Measurements from ENCODE around the gene C9. TPM values are rescaled to one million over a fixed set of nuclear protein-coding genes. Genes with fewer than 3 reads are reported as not detected.

C9 gene
- total RNA-seq, 1 donor from 2014 or later, result not detected

GRCh38 chr5:39352170-39352569 lies 12.1 kb downstream of the C9 start:
- Mint-ChIP-seq H3K4me1 (ENCODE audit: low read depth, unreplicated experiment) (no peaks in the 10 kb centered on the region), H3K36me3 (ENCODE audit: unreplicated experiment) (no peaks in the 10 kb centered on the region), H3K9me3 (ENCODE audit: unreplicated experiment) (peaks cover 2% of the 10 kb centered on the region), H3K27me3 (ENCODE audit: unreplicated experiment) (peaks cover 3% of the 10 kb centered on the region), H3K4me3 (ENCODE audit: unreplicated experiment) (no peak overlapping the region), H3K27ac (ENCODE audit: unreplicated experiment) (no peak overlapping the region)
- DNase-seq, result no peak
- no peak for TF ChIP-seq CTCF (IDR thresholded peaks at IDR 0.05; ENCODE audit: partially characterized antibody, unreplicated experiment)

GRCh38 chr5:39349484-39349883 lies 14.8 kb downstream of the C9 start:
- Mint-ChIP-seq H3K27ac (ENCODE audit: unreplicated experiment) (no peak overlapping the region), H3K9me3 (ENCODE audit: unreplicated experiment) (peaks cover 2% of the 10 kb centered on the region)
- no peak for DNase-seq

GRCh38 chr5:39342460-39342859 lies 21.8 kb downstream of the C9 start:
- no peaks in the 10 kb centered on the region for H3K36me3 Mint-ChIP-seq (ENCODE audit: unreplicated experiment)
- no peak for TF ChIP-seq CTCF (IDR thresholded peaks at IDR 0.05; ENCODE audit: partially characterized antibody, unreplicated experiment)
- no peaks in the 10 kb centered on the region for H3K9me3 Mint-ChIP-seq (ENCODE audit: unreplicated experiment)
- no peaks in the 10 kb centered on the region for H3K4me1 Mint-ChIP-seq (ENCODE audit: low read depth, unreplicated experiment)
- no peak overlapping the region for H3K27ac Mint-ChIP-seq (ENCODE audit: unreplicated experiment)
- peaks cover 1% of the 10 kb centered on the region for H3K27me3 Mint-ChIP-seq (ENCODE audit: unreplicated experiment)
- no peak for DNase-seq
- H3K4me3 Mint-ChIP-seq (ENCODE audit: unreplicated experiment), result no peak overlapping the region

More at GRCh38 chr5:39349484-39349883, 14.8 kb downstream of the C9 start:
- Mint-ChIP-seq H3K36me3 (ENCODE audit: unreplicated experiment) (no peaks in the 10 kb centered on the region), H3K27me3 (ENCODE audit: unreplicated experiment) (peaks cover 3% of the 10 kb centered on the region), H3K4me1 (ENCODE audit: low read depth, unreplicated experiment) (no peaks in the 10 kb centered on the region), H3K4me3 (ENCODE audit: unreplicated experiment) (no peak overlapping the region)
- TF ChIP-seq CTCF (IDR thresholded peaks at IDR 0.05; ENCODE audit: partially characterized antibody, unreplicated experiment), result no peak

- Mint-ChIP-seq H3K36me3 (ENCODE audit: unreplicated experiment) (no peaks in the 10 kb centered on the region), H3K27me3 (ENCODE audit: unreplicated experiment) (peaks cover 1% of the 10 kb centered on the region), H3K9me3 (ENCODE audit: unreplicated experiment) (no peaks in the 10 kb centered on the region), H3K4me1 (ENCODE audit: low read depth, unreplicated experiment) (no peaks in the 10 kb centered on the region), H3K27ac (ENCODE audit: unreplicated experiment) (no peak overlapping the region), H3K4me3 (ENCODE audit: unreplicated experiment) (no peak overlapping the region)
- DNase-seq, result no peak
- TF ChIP-seq CTCF (IDR thresholded peaks at IDR 0.05; ENCODE audit: partially characterized antibody, unreplicated experiment), result no peak
Observed at GRCh38 chr5:39341896-39342295, 22.4 kb downstream of the C9 start.

- no peak overlapping the region for H3K27ac Mint-ChIP-seq (ENCODE audit: unreplicated experiment)
Observed at GRCh38 chr5:39340506-39340905, 23.8 kb downstream of the C9 start.

More at GRCh38 chr5:39340506-39340905, 23.8 kb downstream of the C9 start:
- no peak overlapping the region for H3K4me3 Mint-ChIP-seq (ENCODE audit: unreplicated experiment)
- TF ChIP-seq CTCF (IDR thresholded peaks at IDR 0.05; ENCODE audit: partially characterized antibody, unreplicated experiment), result no peak
- no peaks in the 10 kb centered on the region for H3K9me3 Mint-ChIP-seq (ENCODE audit: unreplicated experiment)
- no peak for DNase-seq
- H3K36me3 Mint-ChIP-seq (ENCODE audit: unreplicated experiment), result no peaks in the 10 kb centered on the region
- H3K27me3 Mint-ChIP-seq (ENCODE audit: unreplicated experiment), result no peaks in the 10 kb centered on the region
- no peaks in the 10 kb centered on the region for H3K4me1 Mint-ChIP-seq (ENCODE audit: low read depth, unreplicated experiment)
